ENCODE measurements around the gene PACRG. TPM values are rescaled to one million over a fixed set of nuclear protein-coding genes. Genes with fewer than 3 reads are reported as not detected.

Gene PACRG
- total RNA-seq, 1 donor from 2014 or later = 0.20 TPM

DNA sequence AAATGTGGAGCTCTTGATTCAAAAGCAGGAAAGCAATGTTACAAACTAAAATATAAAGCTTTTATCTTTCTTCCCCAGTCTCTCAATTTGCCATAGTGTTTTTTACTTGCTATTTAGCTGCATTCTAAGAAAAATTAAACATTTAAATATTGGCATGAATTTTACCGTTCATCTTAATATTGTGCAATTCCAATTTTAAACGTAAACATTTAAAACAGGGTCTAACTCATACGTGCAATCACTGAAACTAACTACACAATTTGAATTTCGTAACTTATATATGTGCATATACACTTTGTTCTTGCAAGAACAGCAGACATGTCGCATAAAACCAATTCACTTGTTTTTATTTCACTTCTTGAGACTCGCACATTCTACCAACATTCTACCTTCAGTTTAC, 405.9 kb downstream of the PACRG start:
- no peak for DNase-seq (ENCODE audit: low read depth in 2 of 2)

DNA sequence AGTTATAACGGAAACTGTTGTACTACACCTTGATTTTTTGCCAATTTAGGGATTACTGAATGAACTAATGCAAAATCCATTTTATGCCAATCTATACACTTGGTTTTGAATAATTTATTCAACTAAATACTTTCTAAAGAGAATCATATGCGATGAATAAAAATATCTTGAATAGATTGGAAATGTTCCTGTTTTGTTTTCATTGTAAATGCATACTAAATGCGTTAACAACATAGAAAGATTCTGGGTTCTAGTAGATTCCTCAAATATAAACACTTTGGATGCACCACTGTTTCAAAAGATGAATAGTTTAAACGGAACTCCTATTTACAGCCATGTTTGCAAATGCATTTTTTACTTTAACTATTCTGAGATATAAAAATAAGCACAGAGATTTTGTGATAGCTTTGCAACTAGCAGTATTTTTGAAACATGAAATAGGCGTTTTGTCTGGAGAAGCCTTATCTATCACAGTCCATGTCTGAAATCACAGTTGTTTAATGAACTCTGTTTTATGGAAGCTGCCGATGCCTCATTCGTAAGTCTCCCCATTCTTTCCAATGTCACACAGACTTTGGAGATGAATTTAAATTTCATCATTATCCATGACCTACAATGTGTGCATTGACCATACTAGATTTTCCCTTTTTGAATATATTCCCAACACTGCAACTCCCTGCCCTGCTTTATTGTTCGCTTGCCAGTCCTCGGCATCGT, 409.1 kb downstream of the PACRG start:
- DNase-seq (ENCODE audit: low read depth in 2 of 2) = no peak

DNA sequence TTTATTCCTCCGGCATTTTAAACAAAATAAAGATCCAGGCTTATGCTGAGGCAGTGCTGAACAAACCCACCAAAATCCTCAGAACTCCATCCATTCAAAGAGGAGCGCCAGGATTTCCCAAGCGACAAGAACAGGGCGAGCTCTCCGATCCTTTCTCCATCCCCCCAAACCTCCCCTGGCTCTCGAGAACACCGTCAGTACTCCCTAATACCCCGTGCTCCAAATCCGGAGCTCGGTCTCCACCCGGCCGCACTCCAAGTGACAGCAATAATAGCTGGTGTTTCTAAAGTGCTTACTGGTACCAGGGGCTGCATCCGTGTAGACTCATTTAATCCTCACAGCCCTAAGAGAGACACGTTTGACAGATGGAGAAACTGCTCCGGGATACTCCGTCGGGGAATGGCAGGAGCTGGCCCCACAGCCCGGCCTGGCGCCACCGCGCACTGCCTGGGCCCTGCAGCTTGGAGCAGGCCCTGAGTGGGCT, 409.7 kb downstream of the PACRG start:
- DNase-seq (ENCODE audit: low read depth in 2 of 2) = no peak

DNA sequence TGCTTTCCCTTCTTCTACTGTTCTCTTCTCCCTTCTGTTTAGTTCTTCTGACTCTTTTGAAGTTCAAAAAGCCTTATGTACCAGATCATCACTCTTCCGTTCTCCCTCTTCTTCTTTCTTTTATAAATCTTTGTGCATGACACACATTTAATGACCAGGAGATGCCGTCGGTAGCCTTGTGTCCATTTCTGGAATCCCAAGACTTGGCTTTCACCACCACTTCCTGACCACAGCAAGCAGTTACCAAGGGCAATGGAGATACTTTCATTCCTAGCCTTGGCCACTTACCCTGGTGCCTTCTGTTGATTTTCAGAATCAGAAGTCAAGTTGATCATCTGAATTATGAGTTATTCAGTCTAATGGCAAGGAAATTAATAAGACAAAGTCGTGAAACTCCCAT, 418.3 kb downstream of the PACRG start:
- no peak for DNase-seq (ENCODE audit: low read depth in 2 of 2)

DNA sequence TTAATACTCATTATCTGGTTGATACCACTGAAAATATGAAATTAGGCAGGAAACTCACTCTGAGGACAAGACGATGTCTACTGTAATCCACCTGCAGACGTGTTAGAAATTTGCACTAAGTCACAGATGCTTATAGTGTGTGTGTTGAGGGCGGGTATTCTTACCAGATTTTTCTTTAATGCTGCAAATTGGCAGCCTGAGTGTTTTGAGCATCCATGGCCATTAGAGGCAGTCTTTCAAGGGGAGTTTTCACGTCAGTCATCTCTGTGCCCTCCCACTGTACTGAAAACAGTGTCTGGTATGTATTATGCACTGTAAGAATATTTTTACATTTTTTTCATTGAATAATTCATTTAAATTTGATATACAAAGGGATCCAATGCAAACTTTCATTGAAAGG, 420.2 kb downstream of the PACRG start:
- DNase-seq (ENCODE audit: low read depth in 2 of 2) = no peak

DNA sequence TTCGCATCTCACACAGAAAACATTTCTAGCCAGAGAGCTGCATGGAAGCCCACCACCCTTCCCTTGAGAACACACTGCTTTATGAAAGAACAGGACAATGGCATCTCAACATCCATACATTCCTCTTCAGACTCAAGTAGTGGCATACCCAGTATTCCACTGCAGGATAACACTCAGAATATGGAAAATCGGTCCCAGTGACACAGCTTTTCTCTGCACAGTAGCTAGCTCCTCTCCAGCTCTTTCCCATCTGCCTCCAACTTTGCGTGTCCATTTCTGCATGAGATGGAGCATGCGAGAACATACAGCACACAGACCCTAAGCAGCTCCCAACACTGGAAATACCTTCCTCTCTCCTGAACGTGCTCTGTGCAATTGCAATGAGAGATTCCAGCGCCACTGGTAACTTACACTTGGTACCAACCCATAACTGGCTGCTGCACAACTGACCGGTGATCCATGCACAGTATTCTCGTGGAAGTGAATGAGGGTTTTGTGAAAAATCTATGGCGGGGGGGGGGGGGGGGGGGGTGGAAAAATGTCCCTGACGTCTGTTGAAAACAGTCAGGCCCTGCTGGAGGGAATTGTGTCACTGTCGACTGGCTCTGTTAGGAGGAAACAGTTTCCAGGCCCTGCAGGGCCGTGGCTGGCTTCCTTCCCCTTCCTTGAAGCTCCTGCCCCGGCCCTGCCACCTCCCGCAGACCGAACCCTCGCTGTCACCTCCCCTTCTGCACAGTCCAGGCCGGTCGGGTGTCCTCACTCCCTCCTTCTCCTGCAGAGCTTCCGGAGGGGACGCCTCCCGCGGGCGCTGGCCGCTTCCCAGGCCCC, 420.9 kb downstream of the PACRG start:
- DNase-seq (ENCODE audit: low read depth in 2 of 2) = no peak

DNA sequence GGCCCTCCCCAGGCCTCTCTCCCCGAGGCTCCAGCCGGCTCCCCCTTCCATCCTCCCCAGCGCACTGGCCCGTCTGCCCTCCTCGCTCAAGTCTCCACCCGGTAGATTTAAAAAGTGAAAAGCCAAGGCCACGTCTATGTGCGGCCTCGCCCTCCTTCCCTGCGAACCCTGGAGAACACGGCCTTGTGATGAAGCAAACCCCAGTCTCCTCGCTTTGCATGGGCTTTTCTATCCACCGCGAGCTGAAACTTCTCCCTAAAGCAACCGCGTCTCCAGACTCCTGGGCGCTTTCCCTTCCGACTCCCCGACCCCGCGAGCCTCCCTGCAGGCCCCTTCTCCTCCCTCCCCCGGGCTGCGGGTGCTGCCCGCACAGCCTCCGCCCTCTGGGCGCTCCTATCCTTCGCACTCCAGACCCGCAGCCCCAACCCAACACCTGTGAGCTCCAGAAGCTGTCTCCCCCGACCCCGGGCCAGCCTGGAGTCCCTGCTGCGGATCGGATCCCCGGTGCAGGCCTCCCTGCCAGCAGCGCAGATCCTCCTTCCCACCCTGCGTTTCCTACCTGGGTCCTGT, 421.6 kb downstream of the PACRG start:
- DNase-seq (ENCODE audit: low read depth in 2 of 2) = no peak

DNA sequence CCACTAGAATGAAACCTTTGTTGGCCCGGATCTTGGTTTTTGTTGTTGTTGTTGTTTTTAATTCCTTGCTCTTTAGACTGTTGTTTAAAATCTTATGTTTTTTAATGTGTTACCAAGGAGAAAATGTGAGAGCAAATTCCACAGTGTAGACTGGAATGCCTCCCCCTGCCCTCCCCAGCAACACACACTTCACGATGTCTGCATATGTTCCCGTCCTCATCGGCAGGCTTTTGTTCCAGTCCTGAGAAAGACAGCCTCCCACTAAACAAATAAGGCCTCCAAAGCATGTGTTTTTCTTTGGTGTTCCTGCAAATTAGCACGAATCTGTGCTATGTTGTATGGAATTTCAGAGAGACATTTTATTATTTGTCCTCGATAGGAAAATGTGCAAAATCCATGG, 423.4 kb downstream of the PACRG start:
- DNase-seq (ENCODE audit: low read depth in 2 of 2) = no peak

DNA sequence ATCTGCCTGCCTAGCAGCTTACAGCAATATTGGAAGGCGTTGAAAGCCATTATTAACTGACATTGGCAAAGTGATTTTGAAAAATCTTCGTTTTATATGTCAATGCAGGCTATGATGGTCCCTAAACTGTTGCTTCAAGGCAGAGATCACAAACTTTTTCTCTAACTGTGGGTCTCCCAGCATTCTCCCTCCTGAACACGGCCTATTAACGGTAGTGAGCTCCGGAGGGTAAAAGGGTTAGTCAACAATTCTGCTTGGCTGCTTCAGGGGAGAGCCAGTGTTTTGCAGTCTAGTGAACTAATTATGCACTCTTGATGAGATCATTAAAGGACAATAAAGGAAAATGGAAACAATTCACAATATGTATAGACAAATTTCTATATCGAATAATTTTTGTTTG, 424.9 kb downstream of the PACRG start:
- DNase-seq (ENCODE audit: low read depth in 2 of 2) = no peak

DNA sequence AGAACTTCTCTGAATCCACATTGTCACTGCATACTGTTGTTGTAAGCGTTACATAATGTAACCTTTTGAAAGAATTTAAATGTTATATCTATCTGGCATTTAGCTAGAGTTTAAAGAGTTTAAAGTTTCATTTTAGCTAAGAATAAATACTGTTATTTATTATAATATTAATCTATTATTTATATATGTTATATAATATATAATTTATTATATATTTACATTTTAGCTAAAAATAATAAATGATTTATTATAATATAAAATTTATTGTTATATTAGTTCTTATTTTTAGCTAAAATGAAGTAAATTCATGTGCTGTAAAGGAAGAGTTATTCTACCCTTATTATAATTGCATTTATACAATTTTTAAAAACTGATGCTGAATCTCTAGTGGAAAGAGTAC, 431.3 kb downstream of the PACRG start:
- DNase-seq (ENCODE audit: low read depth in 2 of 2) = no peak

DNA sequence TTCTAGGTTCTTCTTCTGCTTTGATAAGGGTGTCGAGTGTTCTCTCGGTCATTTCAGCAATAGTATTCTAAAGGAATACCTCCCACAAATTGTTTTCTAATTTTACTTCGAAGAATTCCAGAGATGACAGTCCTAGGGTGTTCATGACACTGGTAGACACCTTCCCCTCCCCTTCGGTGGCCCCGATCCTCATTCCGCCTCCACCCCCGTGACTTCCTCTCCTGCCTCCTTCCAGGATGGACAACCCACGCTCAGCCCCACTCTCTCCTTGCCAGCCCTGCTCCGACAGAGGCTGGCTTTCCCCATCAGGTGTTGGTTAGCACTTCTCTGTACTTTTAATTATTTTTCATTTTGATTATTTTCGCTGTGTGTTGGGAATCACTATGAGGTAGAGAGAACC, 431.9 kb downstream of the PACRG start:
- DNase-seq (ENCODE audit: low read depth in 2 of 2) = no peak

DNA sequence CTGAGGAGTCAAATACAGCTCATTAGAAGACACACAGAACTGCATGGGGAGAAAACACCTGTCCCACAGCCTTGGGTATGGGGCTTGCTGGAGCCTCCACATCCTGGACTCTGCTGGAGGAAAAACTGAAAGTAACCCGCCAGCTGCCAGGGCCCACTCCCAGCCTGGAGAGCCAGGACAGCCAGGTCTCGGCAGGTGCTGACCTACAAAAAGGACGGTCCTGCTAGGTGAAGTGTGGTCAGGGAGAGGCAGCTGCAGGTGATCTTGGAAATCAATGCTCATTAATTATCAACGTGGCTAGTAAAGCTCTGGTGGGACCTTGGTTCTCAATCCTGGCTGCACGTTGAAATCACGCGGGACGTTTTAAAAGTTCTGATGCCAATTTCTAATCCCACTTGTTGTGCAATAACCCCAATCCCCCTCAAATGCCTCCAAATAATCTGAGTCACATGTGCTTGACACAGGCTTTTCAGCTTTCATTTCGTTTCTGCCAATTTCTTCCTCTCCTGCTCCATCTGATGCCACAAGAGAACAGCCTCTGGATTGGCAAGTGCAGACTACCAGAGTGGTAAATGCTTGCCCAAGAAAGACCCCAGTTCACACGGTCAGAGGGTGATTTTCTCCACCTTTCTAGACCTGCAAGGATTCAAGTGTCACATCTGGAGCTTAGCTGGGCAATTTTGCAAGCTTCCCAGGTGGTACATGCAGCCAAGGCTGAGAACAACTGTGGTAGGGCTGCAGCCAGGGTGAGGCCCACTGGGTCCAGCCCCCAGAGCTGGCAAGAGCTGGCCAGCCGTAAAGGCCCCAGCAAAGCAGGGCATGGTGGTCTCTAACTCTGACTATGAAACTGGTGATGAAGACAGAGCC, 434.5 kb downstream of the PACRG start:
- no peak for DNase-seq (ENCODE audit: low read depth in 2 of 2)

DNA sequence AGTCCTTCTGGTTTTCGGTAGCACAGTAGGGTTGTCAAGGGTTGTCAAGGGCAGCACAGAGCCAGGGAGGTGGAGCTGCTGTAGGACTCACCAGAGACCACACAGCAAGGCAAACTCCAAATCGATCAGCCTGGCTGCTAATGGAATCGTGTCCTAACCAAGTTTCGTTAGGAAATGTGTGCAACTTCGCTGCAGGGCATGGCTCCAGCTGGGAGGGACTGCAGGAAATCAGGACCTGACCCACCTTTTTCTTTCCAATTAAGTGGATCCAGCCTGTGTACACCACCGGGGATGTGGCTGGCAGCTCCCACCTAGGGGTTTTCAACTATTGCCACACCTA, 435.1 kb downstream of the PACRG start:
- no peak for DNase-seq (ENCODE audit: low read depth in 2 of 2)

DNA sequence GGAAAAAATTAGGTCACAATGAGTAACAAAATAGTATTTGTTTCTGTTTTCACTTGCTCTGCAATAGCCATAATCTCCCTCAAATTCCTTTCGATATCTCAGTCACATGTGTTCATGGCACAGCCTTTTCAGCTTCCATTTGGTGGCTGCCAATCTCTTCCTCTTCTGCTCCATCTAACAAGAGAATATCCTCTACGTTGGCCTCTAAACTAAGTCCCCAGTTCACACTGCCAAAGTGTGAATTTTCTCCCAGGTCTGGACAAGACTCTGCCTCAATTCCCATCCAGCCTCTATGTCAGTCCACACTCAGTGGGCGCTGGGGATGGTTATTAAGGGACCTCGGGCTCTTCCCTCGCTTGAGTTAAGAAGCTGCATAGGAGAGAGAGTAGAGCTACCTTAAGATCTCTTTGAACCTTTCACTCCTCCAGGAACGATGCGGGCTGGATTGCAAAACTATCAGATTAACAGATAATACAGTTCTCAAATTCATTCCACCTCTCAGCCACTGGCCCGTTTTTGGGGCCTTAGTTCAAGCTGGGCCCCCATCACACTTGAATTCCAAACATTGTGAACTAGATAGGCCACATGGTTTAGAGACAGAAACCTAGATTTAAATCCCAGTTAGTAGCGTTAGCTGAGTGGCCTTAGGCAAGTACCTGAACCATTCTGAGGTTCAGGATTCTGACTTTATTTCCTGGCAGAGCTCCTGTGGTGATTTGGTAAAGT, 436.6 kb downstream of the PACRG start:
- DNase-seq (ENCODE audit: low read depth in 2 of 2) = no peak

DNA sequence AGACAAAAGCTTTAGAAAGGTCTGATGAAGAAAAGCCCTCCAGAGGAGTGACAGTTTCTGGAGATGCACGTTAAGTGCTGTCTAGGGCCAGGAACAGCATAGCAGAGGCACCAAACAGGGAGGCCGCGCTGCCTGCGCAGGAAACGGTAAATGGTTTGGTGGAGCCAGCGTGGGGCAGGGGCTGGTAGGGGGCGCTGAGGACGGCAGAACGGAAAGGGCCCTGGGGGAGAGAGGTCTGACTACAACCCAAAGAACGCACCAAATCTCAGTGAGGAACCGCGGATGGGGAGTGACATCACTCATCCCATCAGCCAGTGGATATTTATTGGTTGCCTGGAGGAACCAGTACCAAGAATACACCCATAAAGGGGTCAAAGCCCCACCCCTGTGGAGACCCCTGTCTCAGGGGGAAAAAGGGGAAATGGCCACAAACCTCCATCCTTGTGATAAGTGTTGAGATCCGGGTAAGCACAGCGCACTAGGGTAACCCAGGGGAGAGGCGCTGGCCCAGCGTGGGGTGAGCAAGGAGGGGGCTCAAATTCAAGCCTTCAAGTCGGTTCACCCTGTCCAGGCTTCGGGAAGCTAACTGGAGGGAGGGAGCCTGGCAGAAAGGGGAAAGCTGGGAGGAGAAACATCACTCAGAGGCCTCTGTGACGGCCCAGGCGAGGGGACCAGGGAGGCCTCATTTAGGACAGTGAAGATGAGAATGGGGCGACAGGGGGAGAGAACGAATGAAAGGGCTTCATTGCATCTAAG, 437.6 kb downstream of the PACRG start:
- no peak for DNase-seq (ENCODE audit: low read depth in 2 of 2)

DNA sequence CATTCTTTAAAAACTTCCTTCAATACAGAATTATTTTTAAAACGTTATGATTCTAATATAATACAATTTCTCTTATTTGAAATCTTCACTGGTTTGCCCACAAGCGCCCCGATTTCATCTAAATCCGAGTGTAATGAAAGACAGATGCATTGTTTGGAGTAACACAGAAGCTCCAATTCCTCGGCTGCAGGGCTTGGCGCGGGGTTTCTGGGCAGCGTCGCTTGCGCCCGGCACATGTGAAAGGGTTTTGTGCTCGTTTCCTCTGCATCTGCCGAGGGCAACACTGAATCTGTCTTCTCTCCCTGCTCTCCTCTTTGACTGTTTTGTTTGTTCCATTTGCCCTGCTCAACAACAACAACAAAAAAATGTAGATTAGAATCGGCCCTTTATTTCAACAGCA, 438.1 kb downstream of the PACRG start:
- DNase-seq (ENCODE audit: low read depth in 2 of 2) = no peak

DNA sequence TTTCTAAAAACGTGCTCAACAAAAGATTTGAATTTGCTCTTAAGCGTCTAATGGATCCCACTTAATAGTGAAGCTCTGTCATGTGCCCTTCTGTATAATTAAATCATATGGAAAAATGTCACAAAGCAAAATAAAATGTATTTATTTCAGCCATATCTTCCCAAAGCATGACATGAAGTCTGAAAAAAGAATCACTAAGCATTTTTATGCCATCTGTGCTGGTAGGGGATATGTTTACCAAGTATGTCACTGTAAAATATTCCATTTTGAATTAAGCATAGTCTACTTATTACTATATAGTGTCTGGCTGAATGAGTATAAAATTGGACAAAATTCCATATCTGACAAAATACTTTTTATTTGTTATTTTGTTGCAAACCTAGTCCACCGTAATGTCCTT, 438.7 kb downstream of the PACRG start:
- DNase-seq (ENCODE audit: low read depth in 2 of 2) = no peak

DNA sequence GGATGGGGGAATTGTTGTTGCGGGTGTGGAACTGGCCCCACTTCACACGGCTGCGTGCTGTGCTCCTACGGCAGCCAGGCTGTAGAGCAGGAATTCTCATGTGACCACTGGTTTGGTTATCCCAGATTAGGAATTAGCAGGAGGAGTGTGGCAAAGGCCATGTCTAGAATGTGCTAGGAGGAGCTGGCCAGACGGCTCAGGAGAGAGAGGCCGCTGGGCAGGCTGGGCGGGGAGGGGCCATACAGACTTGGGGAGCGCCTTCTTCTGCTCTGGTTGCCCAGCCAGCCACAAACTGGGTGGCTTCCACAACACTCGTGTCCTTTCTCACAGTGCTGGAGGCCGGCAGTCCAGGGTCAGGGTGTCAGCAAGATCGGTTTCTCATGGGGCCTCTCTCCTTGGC, 441.7 kb downstream of the PACRG start:
- DNase-seq (ENCODE audit: low read depth in 2 of 2) = no peak

DNA sequence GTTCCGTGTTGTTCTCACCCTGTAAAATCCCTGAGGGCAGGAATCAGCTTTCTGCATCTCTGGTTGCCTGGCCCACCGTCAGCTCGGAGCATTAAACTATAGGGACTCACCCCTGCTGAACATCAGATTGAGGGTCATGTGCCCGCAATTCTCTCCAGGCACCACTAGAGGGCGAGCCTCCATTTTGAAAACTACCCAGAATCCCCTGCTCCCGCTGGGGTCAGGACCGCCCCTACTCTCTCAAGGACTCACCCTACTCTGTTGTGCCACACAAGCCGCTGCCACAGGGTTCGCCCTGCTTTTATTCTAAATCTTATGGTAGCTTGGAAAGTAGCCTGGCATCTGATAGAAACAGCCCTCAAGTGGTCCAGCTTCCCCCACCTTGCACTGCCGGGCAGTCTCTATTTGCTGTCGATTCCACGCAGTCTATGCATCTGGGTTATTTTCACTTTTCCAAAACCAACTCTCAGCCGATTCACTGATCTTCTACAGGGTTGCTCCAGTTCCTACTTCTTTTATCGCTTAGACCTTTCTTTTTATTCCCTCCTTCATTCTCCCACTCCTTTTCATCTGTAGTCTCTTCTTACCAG, 442.6 kb downstream of the PACRG start:
- peak; percentile 20 to 33 for DNase-seq (ENCODE audit: low read depth in 2 of 2)

DNA sequence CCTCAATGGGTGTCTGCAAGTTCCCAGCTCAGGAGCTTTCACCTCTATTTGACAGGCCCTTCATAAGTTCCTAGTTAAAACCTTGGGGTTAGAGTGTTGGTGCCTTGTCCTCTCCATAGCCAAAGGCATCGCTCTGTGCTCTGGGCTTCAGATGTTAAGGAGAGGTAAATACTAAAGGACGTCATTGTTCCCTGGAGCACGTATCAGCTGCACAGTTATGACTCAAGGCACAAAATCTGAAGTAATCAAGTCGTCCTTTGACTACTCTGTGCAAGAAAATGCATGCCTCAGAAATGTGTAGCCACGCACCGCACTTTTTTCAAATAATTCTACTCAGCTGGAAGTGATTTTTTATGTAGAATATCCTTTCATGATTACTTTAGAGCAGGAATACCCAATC, 446.0 kb downstream of the PACRG start:
- no peak for DNase-seq (ENCODE audit: low read depth in 2 of 2)

Data from lung microvascular endothelial cell (primary cell).